ENCODE measurements around the gene FGGY.
"Not testable (repeated sequence)": the region's sequence is repeated elsewhere in the genome, so short reads cannot be mapped to it uniquely, and the experiment has no call there.

DNA sequence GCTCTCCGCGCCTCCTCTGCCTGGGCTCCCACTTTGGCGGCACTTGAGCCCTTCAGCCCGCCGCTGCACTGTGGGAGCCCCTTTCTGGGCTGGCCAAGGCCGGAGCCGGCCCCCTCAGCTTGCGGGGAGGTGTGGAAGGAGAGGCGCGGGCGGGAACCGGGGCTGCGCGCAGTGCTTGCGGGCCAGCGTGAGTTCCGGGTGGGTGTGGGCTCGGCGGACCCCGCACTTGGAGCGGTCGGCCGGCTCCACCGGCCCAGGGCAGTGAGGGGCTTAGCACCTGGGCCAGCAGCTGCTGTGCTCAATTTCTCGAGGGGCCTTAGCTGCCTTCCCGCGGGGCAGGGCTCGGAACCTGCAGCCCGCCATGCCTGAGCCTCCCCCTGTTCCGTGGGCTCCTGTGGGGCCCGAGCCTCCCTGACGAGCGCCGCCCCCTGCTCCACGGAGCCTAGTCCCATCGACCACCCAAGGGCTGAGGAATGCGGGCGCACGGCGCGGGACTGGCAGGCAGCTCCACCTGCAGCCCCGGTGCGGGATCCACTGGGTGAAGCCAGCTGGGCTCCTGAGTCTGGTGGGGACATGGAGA lies 175.2 kb downstream of the FGGY start:
- not testable (repeated sequence) for TF ChIP-seq EZH2 (IDR thresholded peaks at IDR 0.05); POLR2AphosphoS5 (IDR thresholded peaks at IDR 0.05; ENCODE audit: borderline replicate concordance, low read depth, low read length)
